K562 (cell line): ENCODE measurements around the gene ISOC1.

Experiments used
- CBFB ChIP-seq: sonication (generic); formaldehyde crosslinking; IDR thresholded peaks from 2 replicates; pipeline ENCODE4 v1.4.0; 2020; ENCODE audit warnings: mild to moderate bottlenecking, missing genetic modification reagents
- CXXC5 ChIP-seq: fragments of 250-450 bp; sonication (Bioruptor Pico); IDR thresholded peaks from 2 replicates; pipeline ENCODE4 v1.8.0; 2022; ENCODE audit warnings: inconsistent platforms, mild to moderate bottlenecking, moderate library complexity
- EZH2 ChIP-seq: IDR thresholded peaks from 2 replicates; pipeline ENCODE4 v1.6.1; 2012; ENCODE audit warnings: low read depth, mild to moderate bottlenecking, inconsistent platforms, low read length, borderline replicate concordance
- NFYB ChIP-seq: IDR thresholded peaks from 2 replicates; pipeline ENCODE4 v1.6.1; 2011; ENCODE audit warnings: mild to moderate bottlenecking, moderate library complexity; ENCODE audit not compliant: insufficient read length; ENCODE audit errors: extremely low read depth
- TGIF2 ChIP-seq: sonication (generic); formaldehyde crosslinking; IDR thresholded peaks from 2 replicates; pipeline ENCODE4 v1.8.1; 2022; ENCODE audit warnings: mild to moderate bottlenecking, missing genetic modification reagents, moderate library complexity

- TF ChIP-seq TGIF2 (CRISPR knock-in tag) (no peak), EZH2 (no peak), CBFB (CRISPR knock-in tag) (no peak), NFYB (no peak), CXXC5 (CRISPR knock-in tag) (no peak)
These were observed 24.3 kb downstream of the ISOC1 start for GRCh38 chr5:129118826-129119225.
